ENCODE results near the gene ARID5B.

The ARID5B gene

DNA sequence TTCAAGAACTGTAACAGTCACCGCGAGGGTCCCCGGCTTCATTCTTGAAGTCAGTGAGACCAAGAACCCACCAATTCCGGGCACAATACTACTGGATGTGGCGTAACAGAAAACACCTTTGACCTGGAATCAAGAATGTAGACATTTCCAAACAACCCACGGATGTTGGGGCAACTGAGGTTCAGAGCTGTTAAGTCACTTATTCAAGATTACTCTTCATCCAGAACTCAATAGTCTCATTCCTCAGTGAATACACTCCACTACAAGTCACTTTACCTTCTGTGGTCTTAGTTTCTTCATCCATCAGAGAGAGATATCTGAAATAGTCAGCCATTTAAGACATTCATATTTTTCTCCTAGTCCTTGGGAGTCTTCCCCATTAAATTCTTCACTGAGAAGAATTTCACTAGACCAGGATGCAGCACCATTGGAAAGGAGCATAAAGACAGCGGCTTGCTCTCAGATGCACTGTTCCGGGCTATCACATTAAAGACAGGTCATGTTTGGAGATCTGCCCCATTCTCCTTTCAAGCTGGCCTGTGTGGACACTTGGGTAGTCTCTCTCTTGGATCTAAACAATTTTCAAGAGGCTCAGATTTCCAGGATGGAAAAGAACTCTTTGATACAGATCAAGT is 32.3 kb upstream of the ARID5B start:
- peak overlapping the region; percentile 85 for H2AFZ ChIP-seq (ENCODE audit: low read length, unreplicated experiment)
- peaks cover 9% of the 10 kb centered on the region for H3K4me1 ChIP-seq (ENCODE audit: control insufficient read depth, insufficient read depth, low read length, unreplicated experiment)
- no peaks in the 10 kb centered on the region for H3K27me3 ChIP-seq (ENCODE audit: insufficient read depth, low read length)
- H3K27ac ChIP-seq (ENCODE audit: low read depth, low read length), result no peak overlapping the region
- peak overlapping the region; percentile 5; the same call in 1 of the 2 replicates for H3K4me3 ChIP-seq (ENCODE audit: low read depth, low read length)
- H3K79me2 ChIP-seq (ENCODE audit: control insufficient read depth, insufficient read depth, low read length, unreplicated experiment), result no peaks in the 10 kb centered on the region
- H3K36me3 ChIP-seq (ENCODE audit: insufficient read depth, low read length), result no peaks in the 10 kb centered on the region

DNA sequence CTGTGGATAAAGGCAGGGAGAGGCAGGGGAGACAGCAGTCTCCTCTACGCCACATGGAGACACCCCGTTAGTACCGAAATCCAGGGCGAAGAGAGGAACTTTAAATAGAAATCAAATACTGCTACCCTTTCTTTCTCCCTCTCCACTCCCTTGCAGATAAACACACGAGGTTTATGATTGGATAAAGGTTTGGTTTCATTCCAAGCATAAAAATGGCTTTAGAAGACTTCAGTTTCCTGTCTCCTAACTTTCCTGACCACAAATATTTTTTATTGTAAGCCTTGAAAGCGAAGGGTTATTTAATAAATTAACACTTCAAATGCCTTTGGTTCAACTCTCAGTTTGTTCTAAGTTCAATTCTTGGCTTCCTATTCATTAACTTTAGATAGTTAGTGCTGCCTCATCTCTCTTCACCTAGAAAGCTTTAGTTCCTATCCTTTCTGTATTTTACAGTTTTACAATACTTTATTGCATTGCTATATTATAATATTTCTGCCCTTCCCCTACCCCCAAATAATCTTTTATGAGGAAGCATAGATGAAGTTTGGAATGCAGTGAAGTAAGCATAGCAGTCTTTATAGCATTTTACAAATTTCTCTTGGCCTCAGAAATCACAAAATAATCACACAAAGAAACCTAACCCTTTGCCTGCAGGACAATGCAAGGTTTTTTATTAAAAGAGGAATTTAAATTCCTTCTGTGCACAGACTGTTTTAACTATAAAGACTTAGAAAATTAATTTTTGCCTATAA is 31.5 kb upstream of the ARID5B start:
- Histone ChIP-seq H3K4me1 (ENCODE audit: control insufficient read depth, insufficient read depth, low read length, unreplicated experiment) (peaks cover 9% of the 10 kb centered on the region), H3K36me3 (ENCODE audit: insufficient read depth, low read length) (no peaks in the 10 kb centered on the region), H3K4me3 (ENCODE audit: low read depth, low read length) (peak overlapping the region; percentile 5; the same call in 1 of the 2 replicates), H3K27ac (ENCODE audit: low read depth, low read length) (no peak overlapping the region), H3K27me3 (ENCODE audit: insufficient read depth, low read length) (no peaks in the 10 kb centered on the region), H3K79me2 (ENCODE audit: control insufficient read depth, insufficient read depth, low read length, unreplicated experiment) (no peaks in the 10 kb centered on the region), H2AFZ (ENCODE audit: low read length, unreplicated experiment) (peak overlapping the region; percentile 85)

DNA sequence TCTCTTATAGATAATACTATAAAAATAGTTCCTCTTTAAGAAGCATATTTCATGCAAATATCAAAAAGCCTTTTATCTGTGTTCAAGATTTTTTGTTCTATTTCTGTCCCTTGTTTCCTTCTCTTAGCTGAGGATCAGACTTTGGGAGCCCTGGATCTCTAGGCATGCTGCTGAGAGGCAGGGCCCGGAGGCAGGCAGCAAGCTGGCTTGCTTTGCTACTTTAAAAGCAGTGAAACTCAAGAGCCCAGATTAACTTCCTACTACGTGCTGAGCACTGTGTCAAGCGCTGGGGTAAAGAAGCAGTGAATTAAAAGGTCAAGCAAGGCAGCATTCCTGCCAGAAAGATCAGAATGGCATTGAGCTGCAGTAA is 31.0 kb upstream of the ARID5B start:
- no peaks in the 10 kb centered on the region for H3K36me3 ChIP-seq (ENCODE audit: insufficient read depth, low read length)
- H3K4me1 ChIP-seq (ENCODE audit: control insufficient read depth, insufficient read depth, low read length, unreplicated experiment), result peaks cover 9% of the 10 kb centered on the region
- no peak overlapping the region for H3K4me3 ChIP-seq (ENCODE audit: low read depth, low read length)
- H3K27ac ChIP-seq (ENCODE audit: low read depth, low read length), result no peak overlapping the region
- no peaks in the 10 kb centered on the region for H3K79me2 ChIP-seq (ENCODE audit: control insufficient read depth, insufficient read depth, low read length, unreplicated experiment)
- no peaks in the 10 kb centered on the region for H3K27me3 ChIP-seq (ENCODE audit: insufficient read depth, low read length)
- no peak overlapping the region for H2AFZ ChIP-seq (ENCODE audit: low read length, unreplicated experiment)

- Histone ChIP-seq H3K36me3 (ENCODE audit: insufficient read depth, low read length) (no peaks in the 10 kb centered on the region), H3K4me1 (ENCODE audit: control insufficient read depth, insufficient read depth, low read length, unreplicated experiment) (peaks cover 9% of the 10 kb centered on the region), H3K27me3 (ENCODE audit: insufficient read depth, low read length) (no peaks in the 10 kb centered on the region), H3K4me3 (ENCODE audit: low read depth, low read length) (no peak overlapping the region), H3K79me2 (ENCODE audit: control insufficient read depth, insufficient read depth, low read length, unreplicated experiment) (no peaks in the 10 kb centered on the region), H2AFZ (ENCODE audit: low read length, unreplicated experiment) (no peak overlapping the region), H3K27ac (ENCODE audit: low read depth, low read length) (no peak overlapping the region)
Observed at GRCh38 chr10:61871487-61871886, 30.0 kb upstream of the ARID5B start.

- no peak overlapping the region for H2AFZ ChIP-seq (ENCODE audit: low read length, unreplicated experiment)
- H3K27me3 ChIP-seq (ENCODE audit: insufficient read depth, low read length), result no peaks in the 10 kb centered on the region
- no peaks in the 10 kb centered on the region for H3K4me1 ChIP-seq (ENCODE audit: control insufficient read depth, insufficient read depth, low read length, unreplicated experiment)
- H3K36me3 ChIP-seq (ENCODE audit: insufficient read depth, low read length), result no peaks in the 10 kb centered on the region
- no peaks in the 10 kb centered on the region for H3K79me2 ChIP-seq (ENCODE audit: control insufficient read depth, insufficient read depth, low read length, unreplicated experiment)
- H3K27ac ChIP-seq (ENCODE audit: low read depth, low read length), result no peak overlapping the region
- H3K4me3 ChIP-seq (ENCODE audit: low read depth, low read length), result no peak overlapping the region
Observed at GRCh38 chr10:61877887-61878739, 23.4 kb upstream of the ARID5B start.

- Histone ChIP-seq H3K27ac (ENCODE audit: low read depth, low read length) (no peak overlapping the region), H3K4me1 (ENCODE audit: control insufficient read depth, insufficient read depth, low read length, unreplicated experiment) (no peaks in the 10 kb centered on the region)
Observed at GRCh38 chr10:61878740-61879068, 22.8 kb upstream of the ARID5B start.

DNA sequence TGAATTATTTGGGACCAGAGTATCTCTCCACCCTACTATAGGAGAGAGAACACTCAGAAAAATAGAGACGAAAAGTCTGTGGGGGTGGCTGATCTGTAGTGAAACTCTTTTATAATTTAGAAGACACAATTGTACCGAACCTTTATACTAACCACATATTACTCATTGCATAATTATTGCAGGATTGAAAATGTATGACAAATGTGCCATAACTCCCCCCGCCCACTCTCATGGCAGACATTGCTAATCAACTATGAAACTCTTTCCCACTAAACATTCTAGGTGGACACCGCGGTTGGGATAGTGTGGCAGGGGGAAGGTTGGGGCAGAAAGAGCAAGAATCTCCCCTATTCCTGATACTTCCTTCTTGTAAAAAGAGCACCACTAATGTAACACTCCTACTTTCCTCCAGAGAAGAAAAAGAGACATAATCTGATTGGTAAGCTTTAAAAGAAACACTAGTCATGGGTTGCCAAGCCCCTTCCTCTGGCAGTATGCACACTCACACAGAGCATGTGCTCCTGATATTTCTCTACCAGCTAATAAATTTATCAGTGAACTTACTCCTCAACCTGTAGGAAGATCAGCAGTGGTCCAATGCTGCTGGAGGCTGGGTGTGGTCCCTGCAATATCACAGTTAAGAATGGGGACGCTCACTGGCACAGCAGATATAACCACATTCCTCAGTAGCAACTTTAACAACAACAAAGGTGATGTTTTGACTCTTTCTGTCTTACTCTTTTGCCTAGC is 18.7 kb upstream of the ARID5B start:
- Histone ChIP-seq H3K4me1 (ENCODE audit: control insufficient read depth, insufficient read depth, low read length, unreplicated experiment) (no peaks in the 10 kb centered on the region), H2AFZ (ENCODE audit: low read length, unreplicated experiment) (no peak overlapping the region), H3K79me2 (ENCODE audit: control insufficient read depth, insufficient read depth, low read length, unreplicated experiment) (no peaks in the 10 kb centered on the region), H3K36me3 (ENCODE audit: insufficient read depth, low read length) (no peaks in the 10 kb centered on the region), H3K4me3 (ENCODE audit: low read depth, low read length) (no peak overlapping the region), H3K27me3 (ENCODE audit: insufficient read depth, low read length) (no peaks in the 10 kb centered on the region), H3K27ac (ENCODE audit: low read depth, low read length) (no peak overlapping the region)

More at GRCh38 chr10:61878740-61879068, 22.8 kb upstream of the ARID5B start:
- Histone ChIP-seq H3K36me3 (ENCODE audit: insufficient read depth, low read length) (no peaks in the 10 kb centered on the region), H3K4me3 (ENCODE audit: low read depth, low read length) (no peak overlapping the region), H3K79me2 (ENCODE audit: control insufficient read depth, insufficient read depth, low read length, unreplicated experiment) (no peaks in the 10 kb centered on the region), H2AFZ (ENCODE audit: low read length, unreplicated experiment) (no peak overlapping the region), H3K27me3 (ENCODE audit: insufficient read depth, low read length) (no peaks in the 10 kb centered on the region)

DNA sequence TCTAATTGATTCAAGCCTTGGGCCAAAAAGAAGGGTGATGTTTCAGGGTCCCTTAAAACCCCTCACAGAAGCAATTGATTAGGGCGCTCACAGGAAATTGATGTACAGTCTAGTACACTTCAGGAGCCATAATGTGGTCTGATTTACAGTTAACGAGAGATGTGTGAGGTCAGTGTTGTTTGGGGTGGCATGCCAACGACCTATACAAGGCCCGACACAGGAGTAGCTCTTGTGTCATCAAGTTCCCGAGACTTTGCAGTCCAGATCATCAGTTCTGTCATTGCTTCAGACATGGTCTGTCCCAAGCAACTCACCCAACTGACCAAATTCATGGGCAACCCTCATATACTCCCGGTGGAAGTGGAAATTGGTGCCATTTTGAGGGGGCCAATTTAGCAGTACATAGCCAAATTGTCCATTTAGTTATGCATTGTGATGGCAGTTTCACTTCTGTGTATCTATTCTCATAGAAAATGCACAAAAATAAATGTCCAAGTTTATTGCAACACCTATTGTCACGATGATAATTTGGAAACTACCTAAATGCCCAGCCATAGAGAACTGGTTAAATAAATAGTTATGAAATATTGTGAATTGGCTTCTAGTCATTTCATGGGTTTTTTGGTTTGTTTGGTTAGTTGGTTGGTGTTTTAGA is 18.0 kb upstream of the ARID5B start:
- H3K79me2 ChIP-seq (ENCODE audit: control insufficient read depth, insufficient read depth, low read length, unreplicated experiment), result no peaks in the 10 kb centered on the region
- no peaks in the 10 kb centered on the region for H3K36me3 ChIP-seq (ENCODE audit: insufficient read depth, low read length)
- no peaks in the 10 kb centered on the region for H3K4me1 ChIP-seq (ENCODE audit: control insufficient read depth, insufficient read depth, low read length, unreplicated experiment)
- H3K4me3 ChIP-seq (ENCODE audit: low read depth, low read length), result no peak overlapping the region
- no peaks in the 10 kb centered on the region for H3K27me3 ChIP-seq (ENCODE audit: insufficient read depth, low read length)
- no peak overlapping the region for H2AFZ ChIP-seq (ENCODE audit: low read length, unreplicated experiment)
- H3K27ac ChIP-seq (ENCODE audit: low read depth, low read length), result no peak overlapping the region

DNA sequence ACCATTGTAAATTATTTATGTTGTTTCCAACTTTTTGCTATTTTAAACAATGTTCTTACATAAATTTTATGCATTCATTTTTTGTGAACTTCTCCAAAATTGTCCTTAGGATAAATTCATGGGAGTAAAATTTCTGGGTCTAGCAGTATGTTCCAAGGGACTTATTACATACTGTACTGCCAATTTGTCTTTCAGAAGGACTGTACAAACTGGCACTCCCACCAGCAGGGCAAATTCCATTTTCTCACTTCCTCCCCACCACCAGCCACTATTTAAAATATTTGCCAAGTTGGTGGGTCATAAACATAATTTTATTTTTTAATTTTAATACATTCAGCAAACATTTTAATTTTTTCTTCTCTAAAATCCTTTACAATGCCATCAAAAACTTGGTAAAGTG is 13.7 kb upstream of the ARID5B start:
- Histone ChIP-seq H3K27me3 (ENCODE audit: insufficient read depth, low read length) (no peaks in the 10 kb centered on the region), H3K4me1 (ENCODE audit: control insufficient read depth, insufficient read depth, low read length, unreplicated experiment) (peaks cover 4% of the 10 kb centered on the region), H2AFZ (ENCODE audit: low read length, unreplicated experiment) (no peak overlapping the region), H3K27ac (ENCODE audit: low read depth, low read length) (no peak overlapping the region), H3K36me3 (ENCODE audit: insufficient read depth, low read length) (no peaks in the 10 kb centered on the region), H3K4me3 (ENCODE audit: low read depth, low read length) (no peak overlapping the region), H3K79me2 (ENCODE audit: control insufficient read depth, insufficient read depth, low read length, unreplicated experiment) (no peaks in the 10 kb centered on the region)

DNA sequence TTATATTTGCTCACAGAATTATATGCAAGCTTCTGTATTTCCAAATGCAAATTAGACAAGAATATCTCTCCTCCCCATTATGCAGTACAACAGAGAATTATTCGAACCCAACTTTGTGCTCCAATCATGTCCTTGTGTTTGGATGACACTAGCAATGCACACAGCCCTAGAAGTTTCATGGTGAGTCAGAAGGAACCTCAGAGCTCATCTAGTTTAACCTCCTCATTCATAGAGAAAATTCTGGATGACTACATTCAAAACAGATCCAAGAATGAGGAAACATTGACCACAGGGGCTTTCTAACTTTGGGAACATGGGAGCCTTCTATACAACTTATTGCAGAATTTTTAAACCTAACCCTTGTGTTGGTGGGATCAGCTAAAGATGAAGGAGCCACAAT is 12.8 kb upstream of the ARID5B start:
- Histone ChIP-seq H2AFZ (ENCODE audit: low read length, unreplicated experiment) (no peak overlapping the region), H3K4me1 (ENCODE audit: control insufficient read depth, insufficient read depth, low read length, unreplicated experiment) (peaks cover 4% of the 10 kb centered on the region), H3K36me3 (ENCODE audit: insufficient read depth, low read length) (no peaks in the 10 kb centered on the region), H3K27me3 (ENCODE audit: insufficient read depth, low read length) (no peaks in the 10 kb centered on the region), H3K27ac (ENCODE audit: low read depth, low read length) (no peak overlapping the region), H3K79me2 (ENCODE audit: control insufficient read depth, insufficient read depth, low read length, unreplicated experiment) (no peaks in the 10 kb centered on the region), H3K4me3 (ENCODE audit: low read depth, low read length) (no peak overlapping the region)
